Aorta (tissue), 5 donors: ENCODE data around the gene OR2A5. TPM values are rescaled to one million over a fixed set of nuclear protein-coding genes. Genes with fewer than 3 reads are reported as not detected.
"Not testable (repeated sequence)": the region's sequence is repeated elsewhere in the genome, so short reads cannot be mapped to it uniquely, and the experiment has no call there.

Experiments used
- ATAC-seq: fragments of 200-7000 bp; cut with Tn5 transposase; one replicate; pipeline ENCODE4 v1.9.1; 2022; ENCODE audit warnings: moderate library complexity; ENCODE audit not compliant: low FRiP score
- DNase-seq, 2 donors: peaks; one replicate each; pipeline ENCODE4 v3.0.0-alpha.2; 2020
- H3K27ac ChIP-seq, 2 donors: one replicate each; pipeline ENCODE4 v1.5.1; 2013; ENCODE audit warnings: low read length in 2 of 2, mild to moderate bottlenecking in 2 of 2, moderate library complexity in 2 of 2, control low read depth in 1 of 2, inconsistent platforms in 1 of 2, low read depth in 1 of 2
- H3K27me3 ChIP-seq, 2 donors: one replicate each; pipeline ENCODE4 v1.6.1; 2013; ENCODE audit warnings: control low read depth in 1 of 2, low read length in 1 of 2, mild to moderate bottlenecking in 1 of 2, moderate library complexity in 1 of 2; ENCODE audit not compliant: insufficient read depth in 2 of 2, control insufficient read depth in 1 of 2
- H3K36me3 ChIP-seq, 2 donors: one replicate each; pipeline ENCODE4 v1.6.1; 2013; ENCODE audit warnings: control low read depth in 1 of 2, low read length in 1 of 2, mild to moderate bottlenecking in 1 of 2; ENCODE audit not compliant: insufficient read depth in 2 of 2, control insufficient read depth in 1 of 2
- H3K4me1 ChIP-seq, 2 donors: one replicate each; pipeline ENCODE4 v1.6.1; 2013; ENCODE audit warnings: low read length in 2 of 2, control low read depth in 1 of 2, mild to moderate bottlenecking in 1 of 2, moderate library complexity in 1 of 2; ENCODE audit not compliant: insufficient read depth in 2 of 2, control insufficient read depth in 1 of 2
- H3K4me3 ChIP-seq, 2 donors: one replicate each; pipeline ENCODE4 v1.5.1; 2013; ENCODE audit warnings: low read length in 2 of 2, control low read depth in 1 of 2, mild to moderate bottlenecking in 1 of 2
- H3K9me3 ChIP-seq: one replicate; pipeline ENCODE4 v1.6.1; 2013; ENCODE audit warnings: mild to moderate bottlenecking, low read length; ENCODE audit not compliant: control insufficient read depth
- WGBS, 2 donors: extraction: QIAGEN DNeasy Blood & Tissue Kit; methylation state at CpG; one replicate each; pipeline ENCODE4 v1.1.7; 2013; 5-methylcytosine and 5-hydroxymethylcytosine counted together
- intact Hi-C, 2 donors: fragments of 100-400 bp; cut with DNase I; formaldehyde crosslinking; loops; one replicate each; pipeline versions ENCODE4 v1.14.2 to v1.15.0; 2022
- polyA plus RNA-seq, 2 donors: library from polyadenylated mRNA; stranded (reverse); fragments of 200-250 nt; gene quantifications; one replicate each; pipeline ENCODE4 v1.2.3, GENCODE V29; 2013
- total RNA-seq, 2 donors: library from RNA; stranded (reverse); fragmentation: NEBNext Ultra II Directional; extraction: Animal tissue kit (Norgen Biotek cat#: 25700); gene quantifications; one replicate each; pipeline ENCODE4 v1.2.1, GENCODE V29; 2021
- donor health status: healthy with polysubstance abuse.
- donor health status: Bipolar disorder and iron deficiency.
- donor health status: DM: no; HTN: no; CAD: no.
- donor health status: DM: no; HTN: no; CAD: no.
- donor health status: DM: yes; HTN: yes; CAD: no.

Gene OR2A5
- total and polyA plus RNA-seq, 4 donors = not detected

- H3K9me3 ChIP-seq = no peaks in the 10 kb centered on the region
- H3K36me3 ChIP-seq = no peaks in the 10 kb centered on the region
- no peaks in the 10 kb centered on the region for H3K27me3 ChIP-seq
- no peak overlapping the region for H3K4me3 ChIP-seq
- ATAC-seq (no peak), DNase-seq (no peak)
- no peaks in the 10 kb centered on the region for H3K4me1 ChIP-seq
- intact Hi-C loops = no loop called here
- 75 to 82% methylated on average over 1 of the region's 1 CpG for WGBS, 2 donors
- no peak overlapping the region for H3K27ac ChIP-seq
These were observed 11.2 kb upstream of the OR2A5 start for GRCh38 chr7:144037414-144038035.

GRCh38 chr7:144038887-144039286 lies 9.9 kb upstream of the OR2A5 start:
- no peak overlapping the region for H3K4me3 ChIP-seq
- H3K27ac ChIP-seq = no peak overlapping the region
- no peaks in the 10 kb centered on the region for H3K36me3 ChIP-seq
- ATAC-seq = no peak
- 77 to 84% methylated on average over 4 of the region's 4 CpGs for WGBS, 2 donors
- intact Hi-C loops = no loop called here
- DNase-seq = no peak
- H3K27me3 ChIP-seq = no peaks in the 10 kb centered on the region
- H3K4me1 ChIP-seq = no peaks in the 10 kb centered on the region
- no peaks in the 10 kb centered on the region for H3K9me3 ChIP-seq

- no peak for DNase-seq
- Histone ChIP-seq H3K36me3 (no peaks in the 10 kb centered on the region), H3K27ac (no peak overlapping the region), H3K4me1 (no peaks in the 10 kb centered on the region), H3K9me3 (peaks cover 4% of the 10 kb centered on the region), H3K4me3 (no peak overlapping the region), H3K27me3 (no peaks in the 10 kb centered on the region)
- 65 to 66% methylated on average over 2 of the region's 2 CpGs for WGBS, 2 donors
- ATAC-seq = no peak
- intact Hi-C loops = no loop called here
These were observed 743 bp downstream of the OR2A5 start for GRCh38 chr7:144049491-144049890.

- no peak for ATAC-seq
- Histone ChIP-seq H3K36me3 (no peaks in the 10 kb centered on the region), H3K27ac (no peak overlapping the region), H3K4me3 (no peak overlapping the region), H3K4me1 (no peaks in the 10 kb centered on the region), H3K9me3 (peaks cover 4% of the 10 kb centered on the region), H3K27me3 (no peaks in the 10 kb centered on the region)
- DNase-seq = no peak
- intact Hi-C loops = no loop called here
- WGBS, 2 donors = 53% methylated on average over 3 of the region's 3 CpGs
These were observed 1.3 kb downstream of the OR2A5 start for GRCh38 chr7:144050093-144050492.

GRCh38 chr7:144050884-144051283 lies 2.1 kb downstream of the OR2A5 start:
- WGBS, 2 donors = 92 to 94% methylated on average over 8 of the region's 8 CpGs
- intact Hi-C loops, H3K9me3 ChIP-seq, H3K4me1 ChIP-seq, H3K27ac ChIP-seq, ATAC-seq, H3K36me3 ChIP-seq, H3K27me3 ChIP-seq, DNase-seq, H3K4me3 ChIP-seq: not testable (repeated sequence)

GRCh38 chr7:144057954-144058353 lies 9.2 kb downstream of the OR2A5 start:
- H3K4me3 ChIP-seq = no peak overlapping the region
- H3K9me3 ChIP-seq = peaks cover 11% of the 10 kb centered on the region
- H3K27ac ChIP-seq = no peak overlapping the region
- H3K4me1 ChIP-seq = no peaks in the 10 kb centered on the region
- WGBS, 2 donors = 57 to 69% methylated on average over 3 of the region's 3 CpGs
- intact Hi-C loops = no loop called here
- no peaks in the 10 kb centered on the region for H3K36me3 ChIP-seq
- no peaks in the 10 kb centered on the region for H3K27me3 ChIP-seq
- ATAC-seq = no peak
- no peak for DNase-seq

- ATAC-seq (no peak), DNase-seq (no peak)
- peaks cover 0 to 1% of the 10 kb centered on the region in 2 donors for H3K27me3 ChIP-seq
- intact Hi-C loops = no loop called here
- H3K4me1 ChIP-seq = no peaks in the 10 kb centered on the region
- WGBS, 2 donors = 32 to 42% methylated on average over 3 of the region's 3 CpGs
- peaks cover 7% of the 10 kb centered on the region for H3K9me3 ChIP-seq
- H3K36me3 ChIP-seq = no peaks in the 10 kb centered on the region
- H3K27ac ChIP-seq = no peak overlapping the region
- H3K4me3 ChIP-seq = no peak overlapping the region
These were observed 15.0 kb downstream of the OR2A5 start for GRCh38 chr7:144063710-144064109.

DNA sequence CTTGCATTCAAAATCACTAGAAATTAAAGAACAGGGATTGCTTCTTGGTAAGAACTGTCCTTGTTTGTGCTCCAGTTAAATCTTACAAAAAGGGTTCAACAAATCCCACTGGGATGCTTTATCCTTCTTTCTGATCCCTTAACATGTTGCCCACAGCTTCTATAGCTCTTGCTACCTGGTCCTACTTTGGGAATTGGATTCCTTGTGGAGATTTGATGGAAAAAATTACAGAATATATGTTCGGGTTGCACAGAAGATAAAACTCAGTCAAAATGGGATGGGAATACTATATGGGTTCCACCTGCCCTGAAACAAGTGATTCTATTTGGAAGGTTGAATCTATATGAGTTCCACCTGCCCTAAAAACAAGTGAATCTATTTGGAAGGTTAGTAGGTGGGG lies 20.8 kb downstream of the OR2A5 start, which contains the start of gene OR2A25:
TSS of gene OR2A25 (plus strand) at position 301 of the 400 bp plus-strand sequence. CDS start 4,409 bp downstream, outside the sequence.
- WGBS, 2 donors = 70 to 73% methylated on average over 1 of the region's 1 CpG

GRCh38 chr7:144069953-144070352 lies 21.2 kb downstream of the OR2A5 start:
- H3K27ac ChIP-seq = no peak overlapping the region
- H3K27me3 ChIP-seq = no peaks in the 10 kb centered on the region
- WGBS, 2 donors = 64 to 69% methylated on average over 2 of the region's 2 CpGs
- DNase-seq = no peak
- no peaks in the 10 kb centered on the region for H3K9me3 ChIP-seq
- no peak for ATAC-seq
- no peaks in the 10 kb centered on the region for H3K36me3 ChIP-seq
- intact Hi-C loops = no loop called here
- no peak overlapping the region for H3K4me3 ChIP-seq
- no peaks in the 10 kb centered on the region for H3K4me1 ChIP-seq

More for the DNA sequence above, 20.8 kb downstream of the OR2A5 start, which contains the start of gene OR2A25:
- intact Hi-C loops = no loop called here
- no peaks in the 10 kb centered on the region for H3K36me3 ChIP-seq
- H3K4me1 ChIP-seq = no peaks in the 10 kb centered on the region
- ATAC-seq (no peak), DNase-seq (no peak)
- H3K9me3 ChIP-seq = no peaks in the 10 kb centered on the region
- H3K4me3 ChIP-seq = no peak within 1 kb of the TSS
- no peaks in the 10 kb centered on the region for H3K27me3 ChIP-seq
- H3K27ac ChIP-seq = no peak within 1 kb of the TSS
